Measurements from ENCODE around the gene IQCK.
"Not testable (repeated sequence)": the region's sequence is repeated elsewhere in the genome, so short reads cannot be mapped to it uniquely, and the experiment has no call there.

The IQCK gene

DNA sequence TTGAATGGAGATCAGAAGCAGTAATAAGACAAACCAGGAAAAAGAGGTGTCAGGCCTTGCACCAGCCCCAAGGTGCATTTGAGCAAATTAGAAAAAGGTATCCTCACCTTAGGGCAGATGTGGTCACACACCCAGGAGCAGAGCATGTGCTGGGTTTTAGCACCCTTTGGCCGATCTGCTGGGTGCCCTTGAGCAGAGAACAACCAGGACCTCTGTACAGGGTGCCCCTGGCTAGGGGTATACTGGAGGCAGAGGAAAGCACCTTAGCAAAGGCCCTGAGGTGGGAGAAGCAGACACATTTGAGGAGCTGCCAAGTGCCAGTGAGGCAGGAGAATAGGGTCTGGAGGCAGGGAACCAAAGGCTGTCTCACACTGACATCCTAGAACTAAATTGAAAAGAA is 67.0 kb downstream of the IQCK start:
- FAIRE-seq (no peak), DNase-seq (ENCODE audit: insufficient read length, low spot score) (no peak)

DNA sequence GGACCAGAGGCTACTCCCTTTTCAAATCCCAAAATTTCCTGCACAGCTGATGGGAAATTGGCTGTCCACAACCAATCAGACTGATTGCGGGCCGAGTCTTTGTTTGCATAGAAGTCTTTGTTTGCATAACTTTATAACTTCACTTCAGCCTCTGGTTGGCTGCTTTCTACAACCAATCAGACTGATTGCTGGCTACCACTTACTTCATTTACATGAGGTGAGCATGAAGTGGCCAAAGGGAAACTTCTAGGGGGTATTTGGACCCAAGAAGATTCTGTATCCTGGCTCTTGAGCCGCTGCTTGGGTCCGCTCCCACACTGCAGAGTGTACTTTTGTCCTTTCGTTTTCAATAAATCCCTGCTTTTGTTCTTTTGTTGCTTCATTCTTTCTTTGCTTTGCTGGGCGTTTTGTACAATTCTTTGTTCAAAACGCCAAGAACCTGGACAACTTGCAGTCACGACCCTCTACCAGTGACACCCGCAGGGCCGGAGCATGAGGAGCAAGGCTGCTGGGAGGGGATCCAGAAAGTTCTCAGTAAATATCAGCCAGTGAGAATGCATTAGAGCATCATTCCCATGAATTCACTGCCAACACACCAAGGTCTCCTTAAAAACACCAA is 67.5 kb downstream of the IQCK start:
- FAIRE-seq: no peak
- DNase-seq (ENCODE audit: insufficient read length, low spot score): no peak

DNA sequence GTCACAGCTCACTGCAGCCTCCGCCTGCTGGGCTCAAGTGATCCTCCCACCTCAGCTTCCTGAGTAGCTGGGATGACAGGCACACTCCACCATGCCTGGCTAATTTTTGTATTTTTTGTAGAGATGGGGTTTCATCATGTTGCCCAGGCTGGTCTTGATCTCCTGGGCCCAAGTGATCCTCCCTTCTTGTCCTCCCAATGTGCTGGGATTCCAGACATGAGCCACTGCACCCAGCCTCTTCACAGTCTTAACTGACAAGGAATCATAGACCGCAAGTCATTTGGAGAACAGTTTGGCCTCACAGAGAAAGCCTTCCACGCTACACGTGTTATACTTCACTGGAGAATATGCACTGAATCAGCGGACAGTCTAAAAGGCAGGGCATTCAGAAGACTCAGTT is 83.3 kb downstream of the IQCK start:
- not testable (repeated sequence) for FAIRE-seq; DNase-seq (ENCODE audit: insufficient read length, low spot score)

DNA sequence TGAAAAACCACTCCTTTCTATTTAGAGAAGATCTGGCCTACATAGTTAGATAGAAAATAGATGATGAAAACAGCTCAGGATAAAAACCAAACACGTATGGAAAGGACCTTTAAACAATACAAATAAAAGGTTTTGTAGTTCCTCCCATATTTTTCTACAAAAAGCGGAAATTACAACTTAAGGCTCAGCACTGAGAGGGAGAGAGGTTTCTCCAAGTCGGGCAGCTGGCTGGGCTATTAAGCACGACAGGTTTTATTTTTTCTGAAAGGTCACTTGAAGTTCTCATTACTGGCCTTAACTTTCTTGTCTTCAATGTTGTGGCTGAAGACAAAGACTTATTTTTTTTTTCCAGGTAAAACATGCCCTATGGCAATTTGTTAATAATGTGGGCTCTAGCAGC is 83.8 kb downstream of the IQCK start:
- FAIRE-seq; DNase-seq (ENCODE audit: insufficient read length, low spot score): not testable (repeated sequence)

DNA sequence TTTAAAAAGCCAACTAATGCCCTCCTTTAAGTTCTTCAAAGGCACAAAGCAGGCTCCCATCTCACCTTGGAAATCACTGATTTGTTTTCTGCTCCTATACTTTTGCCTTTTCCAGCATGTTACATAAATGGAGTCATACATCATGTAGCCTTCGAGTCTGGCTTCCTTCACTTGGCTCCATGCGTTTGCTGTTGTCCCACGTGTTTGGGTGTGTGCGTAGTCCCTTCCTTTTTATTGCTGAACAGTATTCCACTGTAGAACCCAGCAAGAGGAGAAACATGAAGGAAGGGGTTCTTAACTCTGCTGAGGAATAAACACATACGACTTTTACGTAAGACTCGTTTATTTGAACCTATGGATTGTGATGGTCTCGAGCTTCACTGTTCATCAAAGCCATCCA is 84.5 kb downstream of the IQCK start:
- DNase-seq (ENCODE audit: insufficient read length, low spot score): no peak
- FAIRE-seq: no peak

DNA sequence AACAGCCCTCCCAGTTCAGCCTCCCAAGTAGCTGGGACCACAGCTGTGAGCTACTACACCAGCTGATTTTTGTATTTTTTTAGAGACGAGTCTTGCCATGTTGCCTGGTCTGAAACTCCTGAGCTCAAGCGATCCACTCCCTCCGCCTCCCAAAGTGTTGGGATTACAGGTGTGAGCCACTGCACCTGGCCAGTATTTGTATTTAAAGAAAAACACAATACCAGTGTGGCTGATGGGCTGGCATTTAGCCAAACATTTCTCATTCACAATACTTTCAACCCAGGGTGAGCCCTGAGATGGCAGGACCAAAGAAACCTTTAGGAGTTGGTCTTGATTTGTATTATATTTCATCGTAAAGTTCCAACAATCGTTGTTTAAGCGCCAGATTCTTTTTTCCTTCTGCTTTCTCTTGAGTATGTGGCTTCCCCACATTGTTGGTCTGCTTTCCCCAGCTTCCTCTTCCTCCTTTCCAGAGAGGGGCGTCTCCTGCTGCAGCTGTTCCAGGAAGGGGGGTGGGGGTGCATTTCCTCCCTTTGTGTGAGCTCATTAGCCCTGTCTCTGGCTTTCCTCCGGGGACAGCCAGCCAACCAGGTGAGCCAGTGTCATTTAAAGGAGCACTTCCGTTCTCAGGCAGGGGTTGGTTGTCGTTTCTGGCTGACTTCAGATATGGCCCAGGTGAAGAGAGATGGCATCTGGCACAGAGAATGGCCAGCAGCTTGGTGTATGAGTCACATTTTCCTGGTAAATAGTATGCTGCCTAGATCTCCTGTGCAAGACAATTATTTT is 86.7 kb downstream of the IQCK start:
- FAIRE-seq: peak; percentile 26
- DNase-seq (ENCODE audit: insufficient read length, low spot score): no peak

DNA sequence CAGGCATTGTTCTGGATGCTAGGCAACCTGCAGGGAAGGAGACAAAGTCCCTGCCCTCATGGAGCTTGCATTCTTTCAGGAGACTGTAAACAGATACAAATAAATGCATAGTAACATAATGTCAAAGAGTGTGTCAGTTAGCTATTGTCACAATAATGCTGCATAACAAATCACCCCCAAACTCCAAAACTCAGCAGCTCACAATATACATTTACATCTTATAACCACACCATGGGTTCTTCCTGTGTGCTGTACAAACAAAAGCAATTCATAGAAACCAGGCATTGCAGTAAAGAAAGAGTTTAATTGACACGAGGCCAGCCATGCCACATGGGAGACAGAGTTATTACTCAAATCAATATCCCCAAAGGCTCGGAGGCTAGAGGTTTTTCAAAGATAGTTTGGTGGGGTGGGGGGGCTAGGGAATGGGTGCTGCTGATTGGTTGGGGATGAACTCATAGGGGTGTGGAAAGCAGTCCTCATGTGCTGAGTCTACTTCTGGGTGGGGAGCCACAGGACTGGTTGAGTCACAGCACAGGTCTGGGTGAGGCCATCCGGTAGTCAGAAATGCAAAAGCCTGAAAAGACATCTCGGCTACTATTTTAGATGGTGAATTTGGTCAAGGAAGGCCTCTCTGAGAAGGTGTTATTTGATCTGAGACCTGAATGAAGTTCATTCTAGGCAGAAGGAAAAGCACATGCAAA is 87.5 kb downstream of the IQCK start:
- DNase-seq (ENCODE audit: insufficient read length, low spot score) (no peak), FAIRE-seq (no peak)

DNA sequence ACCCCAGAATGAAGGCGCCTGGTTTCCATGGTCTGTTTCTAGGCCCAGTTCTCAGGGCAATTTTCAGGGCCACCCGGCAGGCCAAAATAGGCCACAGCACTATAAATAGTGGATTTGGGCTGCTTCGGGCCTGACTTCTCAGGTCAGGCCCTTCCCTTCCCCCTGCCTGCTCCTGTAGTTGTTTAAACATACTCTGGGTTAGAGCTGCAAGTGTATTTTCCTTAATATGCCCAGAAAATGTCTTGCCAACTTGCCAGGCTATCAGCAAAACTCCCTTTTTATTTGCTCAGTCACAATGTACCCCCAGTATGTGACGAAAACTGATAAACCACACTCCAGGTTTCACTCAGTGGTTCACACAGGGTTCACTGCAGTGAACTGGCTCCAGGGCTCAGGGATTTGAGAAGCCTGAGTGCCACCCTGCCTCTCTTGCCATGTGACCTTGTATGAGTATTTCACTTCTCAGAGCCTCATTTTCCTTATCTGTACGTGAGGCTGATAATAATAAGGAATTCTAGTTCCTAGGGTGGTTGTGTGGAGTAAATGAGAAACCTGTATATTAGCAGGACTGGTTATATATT is 90.1 kb downstream of the IQCK start:
- peak; percentile 30 for DNase-seq (ENCODE audit: insufficient read length, low spot score)
- peak; percentile 80 for FAIRE-seq

DNA sequence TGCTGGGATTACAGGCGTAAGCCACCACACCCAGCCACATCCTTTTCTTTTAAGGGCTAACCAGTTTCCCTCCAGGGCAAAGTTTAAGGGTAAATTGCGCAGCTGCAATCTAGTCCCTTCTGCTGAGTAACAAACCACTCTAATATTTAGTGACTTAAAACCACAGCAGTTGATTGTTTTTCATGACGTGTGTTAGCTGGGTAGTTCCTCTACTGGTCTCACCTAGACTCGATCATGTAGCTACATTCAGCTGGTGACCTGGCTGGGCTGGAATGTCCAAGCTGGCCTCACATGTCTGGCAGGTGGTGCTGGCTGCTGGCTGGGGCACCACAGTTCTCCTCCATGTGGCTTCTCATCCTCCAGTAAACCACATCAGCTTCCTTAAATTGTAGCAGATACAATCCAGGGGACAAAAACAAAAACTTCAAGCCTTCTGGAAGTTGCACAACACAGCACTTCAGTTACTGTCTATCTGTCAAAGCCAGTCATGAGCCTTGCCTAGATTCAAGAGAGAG is 91.1 kb downstream of the IQCK start:
- FAIRE-seq: peak; percentile 62
- DNase-seq (ENCODE audit: insufficient read length, low spot score): no peak

DNA sequence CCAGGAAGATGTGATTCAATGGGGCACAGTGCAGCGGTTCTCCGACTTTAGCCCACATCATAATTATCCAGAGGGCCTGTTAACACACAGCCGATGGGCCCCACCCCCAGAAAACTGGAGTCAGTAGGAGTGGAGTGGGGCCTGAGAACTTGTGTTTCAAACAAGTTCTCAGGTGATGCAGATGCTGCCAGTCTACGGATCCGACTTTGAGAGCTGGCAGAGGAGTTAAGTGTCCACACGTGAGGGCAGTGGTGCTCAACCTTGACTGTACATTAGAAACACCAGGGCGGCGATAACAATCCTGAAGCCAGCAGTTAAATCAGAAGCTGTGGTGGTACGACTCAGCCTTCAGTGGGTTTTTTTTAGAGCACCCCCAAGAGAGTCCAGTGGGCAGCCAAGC is 91.6 kb downstream of the IQCK start:
- DNase-seq (ENCODE audit: insufficient read length, low spot score): no peak
- no peak for FAIRE-seq

DNA sequence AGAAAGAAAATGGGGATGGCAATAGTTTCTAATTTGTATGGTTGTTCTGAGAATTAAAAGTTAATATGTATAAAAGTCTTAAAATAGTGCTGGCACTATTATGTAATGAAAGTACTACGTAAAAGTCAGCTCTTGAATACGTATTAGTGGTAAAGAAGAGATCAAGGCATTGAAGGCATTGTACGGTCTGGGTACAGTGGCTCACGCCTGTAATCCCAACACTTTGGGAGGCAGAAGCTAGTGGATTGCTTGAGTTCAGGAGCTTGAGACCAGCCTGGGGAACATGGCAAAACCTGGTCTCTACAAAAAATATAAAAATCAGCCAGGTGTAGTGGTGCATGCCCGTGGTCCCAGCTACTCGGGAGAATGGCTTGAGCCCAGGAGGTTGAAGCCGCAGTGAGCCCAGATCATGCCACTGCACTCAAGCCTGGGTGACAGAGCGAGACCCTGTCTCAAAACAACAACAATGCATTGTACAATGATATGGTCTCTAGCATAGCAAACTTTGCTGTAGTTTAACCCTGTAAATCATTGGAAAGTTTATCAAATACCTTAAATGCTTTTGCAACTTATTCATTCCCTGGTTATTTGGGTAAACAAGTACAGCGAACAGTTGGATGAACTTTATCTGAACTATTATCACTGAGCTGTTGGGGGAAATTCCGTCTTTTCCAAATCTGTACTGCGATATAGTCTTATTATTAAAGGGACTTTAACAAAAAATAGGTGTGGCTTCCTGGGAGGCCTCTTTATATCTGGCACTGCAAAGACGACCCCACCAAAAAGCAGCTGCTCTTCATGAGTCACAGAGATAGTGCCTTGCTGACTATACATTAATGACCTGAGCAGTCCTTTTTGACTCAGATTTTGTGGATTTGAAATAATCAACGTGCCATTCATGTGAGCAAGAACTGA is 93.0 kb downstream of the IQCK start:
- FAIRE-seq (no peak), DNase-seq (ENCODE audit: insufficient read length, low spot score) (no peak)

DNA sequence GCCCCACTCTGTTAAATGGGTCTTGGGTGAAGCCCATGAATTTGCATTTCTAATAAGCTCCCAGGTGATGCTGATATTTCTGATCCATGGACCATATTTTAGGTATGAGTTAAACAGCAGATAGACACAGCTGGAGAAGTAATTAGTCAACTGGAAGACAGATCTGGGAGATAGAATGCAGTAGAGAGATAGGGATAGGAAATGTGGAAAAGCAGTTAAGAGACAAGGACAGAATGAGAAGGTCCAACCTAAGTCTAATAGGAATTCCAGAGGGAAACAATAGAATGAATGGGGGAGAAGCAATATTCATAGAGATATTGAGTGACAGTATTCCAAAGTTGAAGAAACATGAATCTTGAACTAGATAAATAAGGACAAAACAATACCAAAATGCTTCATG is 94.9 kb downstream of the IQCK start:
- DNase-seq (ENCODE audit: insufficient read length, low spot score): no peak
- no peak for FAIRE-seq

DNA sequence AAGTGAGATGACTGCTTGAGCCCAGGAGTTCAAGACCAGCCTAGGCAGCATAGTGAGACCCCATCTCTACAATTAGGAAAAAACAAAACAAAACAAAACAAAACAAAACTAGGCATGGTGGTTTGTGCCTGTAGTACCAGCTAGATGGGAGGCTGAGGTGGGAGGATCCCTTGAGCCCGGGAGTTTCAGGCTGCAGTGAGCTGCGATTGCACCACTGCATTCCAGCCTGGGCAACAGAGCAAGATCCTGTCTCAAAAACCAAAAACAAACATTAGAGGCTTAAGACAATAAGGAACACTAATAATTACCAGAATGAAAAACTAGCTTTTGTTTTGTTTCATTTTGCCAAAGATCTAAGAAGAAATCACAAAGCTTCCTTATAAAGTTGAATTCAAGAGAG is 97.3 kb downstream of the IQCK start:
- DNase-seq (ENCODE audit: insufficient read length, low spot score) (no peak), FAIRE-seq (no peak)

DNA sequence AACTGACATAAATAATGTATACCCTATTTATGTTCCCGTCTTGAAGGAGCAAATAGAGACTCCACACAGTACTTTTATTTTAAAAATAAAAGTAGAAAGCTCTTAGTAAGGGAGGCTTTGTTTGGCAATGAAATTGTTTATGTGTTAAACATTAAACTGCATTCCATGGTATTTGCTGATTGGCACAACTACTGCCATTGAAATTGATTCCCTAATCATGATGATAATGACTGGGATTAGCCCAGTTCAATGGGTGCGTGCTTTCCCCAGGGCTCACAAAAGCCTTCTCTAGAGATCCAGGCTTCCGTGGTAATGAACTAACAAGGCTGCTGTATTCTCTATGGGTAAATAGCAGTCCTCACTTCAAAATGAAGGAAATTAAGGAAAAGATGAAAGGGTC is 99.1 kb downstream of the IQCK start:
- DNase-seq (ENCODE audit: insufficient read length, low spot score) (no peak), FAIRE-seq (no peak)

DNA sequence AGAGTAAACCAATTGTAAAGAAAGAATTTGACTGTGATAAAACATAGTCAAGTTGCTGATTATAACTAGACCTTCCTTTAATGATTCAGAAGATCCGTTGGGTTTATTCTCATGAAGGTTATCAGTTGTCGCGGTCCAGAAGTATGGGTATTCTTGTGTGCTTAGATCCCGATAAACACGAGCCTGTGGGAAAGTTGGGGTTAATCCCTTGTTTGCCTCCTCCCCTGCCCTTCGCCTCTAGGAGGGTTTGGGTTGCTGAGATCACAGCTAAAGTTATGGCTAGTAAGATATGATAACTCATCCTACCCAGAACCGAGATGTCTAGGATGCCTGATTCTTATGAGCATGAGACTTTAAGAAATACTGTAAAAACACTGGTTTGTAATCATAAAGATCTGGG is 99.8 kb downstream of the IQCK start:
- FAIRE-seq: no peak

DNA sequence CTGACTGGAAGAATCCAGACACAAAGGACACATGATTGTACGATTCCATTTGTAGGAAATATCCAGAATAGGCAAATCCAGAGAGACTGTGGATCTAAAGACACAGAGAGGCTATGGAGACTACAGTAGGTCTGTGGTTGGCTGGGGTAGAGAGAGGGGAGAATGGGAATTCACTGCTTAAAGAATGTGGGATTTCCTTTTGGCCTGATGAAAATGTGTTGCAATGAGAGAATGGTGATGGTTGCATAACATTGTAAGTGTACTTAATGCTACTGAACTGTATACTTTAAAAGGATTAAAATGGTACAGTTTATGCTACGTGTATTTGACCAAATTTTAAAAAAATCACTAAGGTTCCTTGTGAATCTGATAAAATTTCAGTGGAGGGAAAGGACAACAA is 104.5 kb downstream of the IQCK start:
- DNase-seq (ENCODE audit: insufficient read length, low spot score) (no peak), FAIRE-seq (no peak)

More for the DNA sequence above, 99.8 kb downstream of the IQCK start:
- DNase-seq (ENCODE audit: insufficient read length, low spot score): no peak

DNA sequence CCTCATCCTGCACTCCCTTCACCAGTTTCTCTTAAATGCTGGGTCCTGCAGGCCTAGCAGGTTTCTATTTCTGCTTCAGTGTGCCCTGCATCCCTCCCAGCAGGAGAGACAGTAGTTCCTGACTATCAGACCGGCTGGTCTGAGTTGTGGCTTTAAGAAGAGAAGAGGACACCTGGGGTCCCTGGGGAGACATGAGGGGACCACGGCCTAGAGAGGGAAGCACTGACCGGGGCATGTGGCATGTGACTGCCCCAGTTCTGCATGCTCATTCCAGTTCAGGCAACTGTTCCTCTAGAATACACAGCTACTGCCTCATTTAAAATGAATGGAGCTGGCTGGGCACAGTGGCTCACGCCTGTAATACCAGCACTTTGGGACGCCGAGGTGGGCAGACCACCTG is 105.3 kb downstream of the IQCK start:
- no peak for FAIRE-seq
- no peak for DNase-seq (ENCODE audit: insufficient read length, low spot score)

DNA sequence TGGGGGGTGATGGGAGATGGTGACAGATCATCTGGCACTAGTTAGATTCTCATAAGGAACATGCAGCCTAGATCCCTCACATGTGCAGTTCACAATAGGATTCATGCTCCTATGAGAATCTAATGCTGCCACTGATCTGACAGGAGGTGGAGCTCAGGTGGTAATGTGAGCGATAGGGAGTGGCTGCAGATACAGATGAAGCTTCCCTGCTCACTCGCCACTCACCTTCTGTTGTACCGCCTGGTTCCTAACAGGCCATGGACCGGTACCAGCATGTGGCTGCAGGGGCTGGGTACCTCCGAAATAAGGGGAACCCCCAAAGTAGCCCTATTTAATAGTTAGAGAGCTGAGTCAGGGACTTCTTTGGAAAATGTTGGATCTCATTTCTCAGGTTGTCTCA is 106.1 kb downstream of the IQCK start:
- FAIRE-seq (no peak), DNase-seq (ENCODE audit: insufficient read length, low spot score) (no peak)

DNA sequence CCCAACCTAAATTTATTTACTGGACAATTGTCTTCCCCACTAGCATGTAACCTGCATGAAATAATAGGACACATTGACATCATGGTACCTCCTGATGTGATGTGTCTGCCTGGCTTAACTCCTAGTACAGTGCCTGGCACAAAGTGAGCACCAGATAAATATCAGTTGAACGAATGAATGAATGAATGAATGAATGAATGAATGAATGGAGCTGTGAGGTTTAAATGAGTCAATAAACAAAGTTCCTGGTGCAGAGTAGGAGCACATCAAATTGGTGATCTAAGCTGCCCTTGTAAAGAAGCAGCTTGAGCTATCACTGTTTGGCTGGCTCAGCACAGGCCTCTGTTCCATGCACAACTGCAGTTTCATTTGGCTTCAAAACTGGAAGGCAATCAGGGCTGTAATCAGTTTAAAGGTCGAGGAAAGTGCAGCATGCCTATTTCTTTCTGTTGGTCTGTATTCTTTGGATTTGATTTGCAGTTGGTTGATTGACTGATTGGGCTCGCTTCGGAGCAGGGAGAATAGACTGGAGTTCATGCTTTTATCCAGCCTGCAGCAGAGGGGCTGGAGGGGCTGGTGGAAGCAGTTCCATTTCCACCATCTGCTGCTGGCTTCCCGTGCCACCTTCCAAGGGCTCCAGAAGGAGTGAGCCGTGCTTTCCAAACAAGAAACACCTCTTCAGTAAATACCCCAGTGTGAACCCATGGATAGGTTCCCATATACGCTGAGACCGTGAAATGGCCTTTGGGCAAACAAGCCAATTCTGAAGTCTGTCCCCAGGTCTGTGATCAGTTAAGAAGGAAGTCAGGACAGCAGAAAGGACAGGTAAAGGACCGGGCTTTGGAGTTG is 112.0 kb downstream of the IQCK start:
- no peak for FAIRE-seq
- DNase-seq (ENCODE audit: insufficient read length, low spot score): no peak
